ENCODE results near the gene THUMPD1.
A peak's percentile ranks its signal among the peaks of the same experiment; 100 is the strongest.

GRCh38 chr16:20741554-20742285 lies at the start of gene THUMPD1:
- TF ChIP-seq EZH2 (IDR thresholded peaks at IDR 0.05; ENCODE audit: low read depth, low read length, severe bottlenecking) (no peak), CTCF (IDR thresholded peaks at IDR 0.05; ENCODE audit: control extremely low read depth in 1 of 3, insufficient read depth in 1 of 3, low read depth in 1 of 3, low read length in 3 of 3) (no peak), TCF12 (IDR thresholded peaks at IDR 0.05; ENCODE audit: low read depth, low read length) (no peak), POLR2AphosphoS5 (IDR thresholded peaks at IDR 0.05; ENCODE audit: low read depth, low read length) (peak; percentile 91), CREB1 (IDR thresholded peaks at IDR 0.05) (peak; percentile 100)
